H1 (cell line): ENCODE measurements around the gene KRTDAP. TPM values are rescaled to one million over a fixed set of nuclear protein-coding genes. Genes with fewer than 3 reads are reported as not detected.
"Not testable (repeated sequence)": the region's sequence is repeated elsewhere in the genome, so short reads cannot be mapped to it uniquely, and the experiment has no call there.

ENCODE experiments used
- CTCF ChIA-PET: fragments of 300-600 bp; sonication (Branson Sonifier 250); formaldehyde crosslinking; loops from one replicate; lab custom pipeline; 2021; ENCODE audit not compliant: partially characterized antibody; lab: Charles Lee
- POLR2A ChIA-PET: fragments of 300-600 bp; sonication (Branson Sonifier 250); formaldehyde crosslinking; loops from one replicate; lab custom pipeline; 2021; ENCODE audit warnings: inconsistent platforms; ENCODE audit not compliant: partially characterized antibody; lab: Charles Lee
- DNase-seq, 2 experiments: peaks; one replicate each; pipeline versions ENCODE4 v3.0.0 to v3.0.0-alpha.2; 2010 to 2022; ENCODE audit warnings: low spot score in 2 of 2, low read depth in 1 of 2, mixed read lengths in 1 of 2
- FAIRE-seq: peaks from 2 replicates; lab custom pipeline; 2011; peaks lifted over from hg19 to GRCh38; lab: Jason Lieb, UNC
- H2AFZ ChIP-seq: 2 replicates; pipeline ENCODE4 v1.8.1; 2012; ENCODE audit warnings: low read length, inconsistent platforms
- H2AK5ac ChIP-seq: 2 replicates; pipeline ENCODE4 v1.6.1; 2013; ENCODE audit warnings: low read depth, low read length
- H2BK120ac ChIP-seq: replicated peaks from 2 replicates; pipeline ENCODE3; 2013; ENCODE audit warnings: low read depth, low read length, inconsistent platforms
- H2BK12ac ChIP-seq: 2 replicates; pipeline ENCODE4 v1.6.1; 2013; ENCODE audit warnings: low read depth, low read length
- H2BK15ac ChIP-seq: 2 replicates; pipeline ENCODE4 v1.6.1; 2013; ENCODE audit warnings: low read length
- H2BK20ac ChIP-seq: 2 replicates; pipeline ENCODE4 v1.6.1; 2013; ENCODE audit warnings: low read length
- H2BK5ac ChIP-seq: 2 replicates; pipeline ENCODE4 v1.6.1; 2013; ENCODE audit warnings: low read depth, low read length
- H3K14ac ChIP-seq: 2 replicates; pipeline ENCODE4 v1.6.1; 2013; ENCODE audit warnings: inconsistent platforms; ENCODE audit not compliant: insufficient read length
- H3K18ac ChIP-seq: 2 replicates; pipeline ENCODE4 v1.6.1; 2013; ENCODE audit warnings: low read length; ENCODE audit errors: extremely low read depth
- H3K23ac ChIP-seq: 2 replicates; pipeline ENCODE4 v1.6.1; 2013; ENCODE audit warnings: inconsistent platforms; ENCODE audit not compliant: insufficient read length
- H3K23me2 ChIP-seq: 2 replicates; pipeline ENCODE4 v1.6.1; 2013; ENCODE audit warnings: low read depth, low read length
- H3K27ac ChIP-seq: 2 replicates; pipeline ENCODE4 v1.6.1; 2011; ENCODE audit warnings: low read depth, low read length, inconsistent platforms
- H3K27me3 ChIP-seq, 4 experiments: replicated peaks in 1 of 4; 1 replicate in 1 of 4; 2 replicates in 3 of 4; pipeline versions ENCODE4 v1.6.1 to v1.8.1; 2011 to 2013; ENCODE audit warnings: low read length in 3 of 4, mild to moderate bottlenecking in 3 of 4, inconsistent platforms in 2 of 4, mixed read lengths in 2 of 4, moderate library complexity in 1 of 4; ENCODE audit not compliant: control insufficient read depth in 3 of 4, insufficient read depth in 3 of 4; ENCODE audit errors: extremely low read depth in 1 of 4
- H3K36me3 ChIP-seq, 4 experiments: 2 replicates each; pipeline versions ENCODE4 v1.6.1 to v1.8.1; 2011 to 2013; ENCODE audit warnings: mild to moderate bottlenecking in 4 of 4, low read length in 3 of 4, moderate library complexity in 2 of 4, control low read depth in 1 of 4, inconsistent platforms in 1 of 4; ENCODE audit not compliant: insufficient read depth in 4 of 4, control insufficient read depth in 2 of 4
- H3K4ac ChIP-seq: replicated peaks from 2 replicates; pipeline ENCODE3; 2013; ENCODE audit warnings: low read length, low read depth, mixed read lengths, inconsistent platforms; ENCODE audit not compliant: insufficient read length
- H3K4me1 ChIP-seq, 4 experiments: replicated peaks in 1 of 4; 1 replicate in 1 of 4; 2 replicates in 3 of 4; pipeline versions ENCODE4 v1.6.1 to v1.8.1; 2011 to 2013; ENCODE audit warnings: low read length in 3 of 4, inconsistent platforms in 2 of 4, mixed read lengths in 1 of 4; ENCODE audit not compliant: insufficient read depth in 4 of 4, control insufficient read depth in 3 of 4
- H3K4me2 ChIP-seq, 2 experiments: 2 replicates each; pipeline versions ENCODE4 v1.6.1 to v1.8.1; 2011 to 2013; ENCODE audit warnings: low read depth in 2 of 2, low read length in 2 of 2, control low read depth in 1 of 2, inconsistent platforms in 1 of 2, mild to moderate bottlenecking in 1 of 2; ENCODE audit not compliant: insufficient read depth in 1 of 2
- H3K4me3 ChIP-seq, 4 experiments: fragments of 200-600, 300-600 bp in 1 of 4; sonication (generic), shearing (Covaris generic), sonication (Bioruptor Twin) in 1 of 4; 2 replicates each; pipeline versions ENCODE4 v1.5.1 to v1.8.1; 2011 to 2016; ENCODE audit warnings: low read length in 4 of 4, low read depth in 3 of 4, control low read depth in 2 of 4, inconsistent platforms in 2 of 4, mild to moderate bottlenecking in 2 of 4, mixed read lengths in 1 of 4, moderate library complexity in 1 of 4; ENCODE audit not compliant: insufficient read depth in 2 of 4; ENCODE audit errors: extremely low read depth in 1 of 4
- H3K56ac ChIP-seq: replicated peaks from 2 replicates; pipeline ENCODE3; 2013; ENCODE audit warnings: low read depth, mild to moderate bottlenecking, mixed read lengths, low read length, inconsistent platforms; ENCODE audit not compliant: insufficient read length
- H3K79me1 ChIP-seq: 2 replicates; pipeline ENCODE4 v1.6.1; 2013; ENCODE audit warnings: low read depth, low read length, control low read depth
- H3K79me2 ChIP-seq, 2 experiments: 2 replicates each; pipeline versions ENCODE4 v1.6.1 to v1.8.1; 2012 to 2013; ENCODE audit warnings: low read length in 2 of 2, mild to moderate bottlenecking in 2 of 2, inconsistent platforms in 1 of 2; ENCODE audit not compliant: insufficient read depth in 2 of 2, control insufficient read depth in 1 of 2
- H3K9ac ChIP-seq, 4 experiments: replicated peaks in 1 of 4; 1 replicate in 1 of 4; 2 replicates in 3 of 4; pipeline versions ENCODE4 v1.6.1 to v1.8.1; 2011 to 2013; ENCODE audit warnings: low read depth in 3 of 4, low read length in 3 of 4, control low read depth in 2 of 4, mild to moderate bottlenecking in 2 of 4, moderate library complexity in 2 of 4, inconsistent platforms in 1 of 4; ENCODE audit errors: extremely low read depth in 1 of 4
- H3K9me3 ChIP-seq, 2 experiments: 2 replicates each; pipeline versions ENCODE4 v1.6.1 to v1.8.1; 2012 to 2013; ENCODE audit warnings: mild to moderate bottlenecking in 2 of 2, moderate library complexity in 2 of 2, control low read depth in 1 of 2, inconsistent platforms in 1 of 2, low read depth in 1 of 2, low read length in 1 of 2, mixed read lengths in 1 of 2; ENCODE audit not compliant: insufficient read depth in 2 of 2
- H4K20me1 ChIP-seq, 2 experiments: replicated peaks in 1 of 2; 2 replicates each; pipeline versions ENCODE3 to v1.8.1; 2011 to 2013; ENCODE audit warnings: inconsistent platforms in 2 of 2, low read length in 2 of 2, mild to moderate bottlenecking in 1 of 2; ENCODE audit not compliant: insufficient read depth in 2 of 2, control insufficient read depth in 1 of 2
- H4K5ac ChIP-seq: 2 replicates; pipeline ENCODE4 v1.6.1; 2013; ENCODE audit warnings: low read length, low read depth, mixed read lengths, inconsistent platforms; ENCODE audit not compliant: insufficient read length
- H4K8ac ChIP-seq: 2 replicates; pipeline ENCODE4 v1.8.0; 2013; ENCODE audit warnings: mild to moderate bottlenecking, moderate library complexity, low read length, inconsistent platforms; ENCODE audit not compliant: insufficient read depth; ENCODE audit errors: extremely low read depth
- H4K91ac ChIP-seq: replicated peaks from 2 replicates; pipeline ENCODE3; 2013; ENCODE audit warnings: low read length, mixed read lengths, inconsistent platforms; ENCODE audit not compliant: insufficient read length
- WGBS, 2 experiments: shearing (Covaris generic) in 1 of 2; methylation state at CpG; one replicate each; pipeline versions ENCODE4 v1.1.6 to v1.1.7; 2013 to 2015; ENCODE audit warnings: low lambda C conversion rate in 2 of 2, mixed read lengths in 2 of 2, inconsistent platforms in 1 of 2, low coverage in 1 of 2, missing lambda C conversion rate in 1 of 2; ENCODE audit not compliant: insufficient replicate concordance in 2 of 2, insufficient coverage in 1 of 2, insufficient read length in 1 of 2; ENCODE audit errors: extremely low coverage in 1 of 2, missing lambda C conversion rate in 1 of 2; 5-methylcytosine and 5-hydroxymethylcytosine counted together
- polyA plus RNA-seq, 7 experiments: library from polyadenylated mRNA; depleted of rRNA in 3 of 7; stranded (reverse) in 5 of 7; unstranded in 2 of 7; fragments of >200 nt in 5 of 7; fragments of 200-250 nt in 2 of 7; gene quantifications; 1 replicate in 5 of 7; 2 replicates in 1 of 7; 4 replicates in 1 of 7; pipeline versions ENCODE4 v1.2.1 to v1.2.3, GENCODE V29; 2011 to 2013; ENCODE audit warnings: missing spikeins in 2 of 7, mixed read lengths in 2 of 7
- total RNA-seq: library from RNA; stranded (reverse); fragmentation: NEBNext Ultra II Directional; extraction: Animal tissue kit (Norgen Biotek cat#: 25700); gene quantifications from 2 replicates; pipeline ENCODE4 v1.2.1, GENCODE V29; 2021

The KRTDAP gene
- total and polyA plus RNA-seq, 2 of the 8 experiments (the other 6 are each of a cell fraction or from before 2014, with no cell fraction given) = 0.69 to 0.88 TPM

- not testable (repeated sequence) for H4K5ac ChIP-seq, H3K14ac ChIP-seq, H4K91ac ChIP-seq, H3K4me2 ChIP-seq, H2BK15ac ChIP-seq, H3K79me2 ChIP-seq, H4K8ac ChIP-seq, H2AFZ ChIP-seq, H3K18ac ChIP-seq, H3K23me2 ChIP-seq, H3K4me3 ChIP-seq, H2BK20ac ChIP-seq, H2BK120ac ChIP-seq, H3K36me3 ChIP-seq, H3K4me1 ChIP-seq, FAIRE-seq, H3K9ac ChIP-seq, H2BK5ac ChIP-seq, H3K4ac ChIP-seq, H2BK12ac ChIP-seq, H2AK5ac ChIP-seq, DNase-seq, H3K79me1 ChIP-seq, H3K9me3 ChIP-seq, H3K56ac ChIP-seq, H4K20me1 ChIP-seq, H3K27ac ChIP-seq, H3K23ac ChIP-seq, H3K27me3 ChIP-seq
- CTCF ChIA-PET = interaction anchor here (1.1 to 4.2 kb wide), 6 partner anchors 12 to 121 kb away, joined by 3 to 18 read pairs (median 3); no protein-coding TSS in a partner anchor
- 97% methylated on average over 7 of the region's 7 CpGs; no CpG with 5 or more reads in 1 of the 2 experiments for WGBS, 2 experiments
- POLR2A ChIA-PET = interaction anchor here (0.6 to 1.1 kb wide), 3 partner anchors 17 to 461 kb away, joined by 3 read pairs; no protein-coding TSS in a partner anchor
These were observed 15.7 kb downstream of the KRTDAP start for GRCh38 chr19:35474594-35474993.
